A549 (cell line): Measurements from ENCODE around the gene OR52E1.

Experiments used
- CHD4 ChIP-seq: fragments of 200-600 bp; sonication (generic); IDR thresholded peaks from 2 replicates; pipeline ENCODE4 v1.6.1; 2016; ENCODE audit warnings: antibody characterized with exemption, mild to moderate bottlenecking, borderline replicate concordance
- CTCF ChIP-seq: fragments of >200 bp; sonication (Bioruptor Twin); formaldehyde crosslinking; IDR thresholded peaks from 3 replicates; pipeline ENCODE4 v1.5.1; 2016
- ESRRA ChIP-seq: fragments of 150-350 bp; IDR thresholded peaks from 2 replicates; pipeline ENCODE4 v1.6.1; 2014; ENCODE audit warnings: mild to moderate bottlenecking, low read length, borderline replicate concordance
- POLR2A ChIP-seq: IDR thresholded peaks from 2 replicates; pipeline ENCODE4 v1.6.1; 2012; ENCODE audit warnings: mild to moderate bottlenecking, low read length
- ZNF302 ChIP-seq: fragments of 250-450 bp; sonication (Bioruptor Pico); IDR thresholded peaks from 2 replicates; pipeline ENCODE4 v1.9.0; 2021; ENCODE audit warnings: inconsistent platforms, mild to moderate bottlenecking, moderate library complexity
- TF ChIP-seq, protein P1 (sequence below): IDR thresholded peaks from 2 replicates; pipeline ENCODE4 v1.6.1; 2012

DNA sequence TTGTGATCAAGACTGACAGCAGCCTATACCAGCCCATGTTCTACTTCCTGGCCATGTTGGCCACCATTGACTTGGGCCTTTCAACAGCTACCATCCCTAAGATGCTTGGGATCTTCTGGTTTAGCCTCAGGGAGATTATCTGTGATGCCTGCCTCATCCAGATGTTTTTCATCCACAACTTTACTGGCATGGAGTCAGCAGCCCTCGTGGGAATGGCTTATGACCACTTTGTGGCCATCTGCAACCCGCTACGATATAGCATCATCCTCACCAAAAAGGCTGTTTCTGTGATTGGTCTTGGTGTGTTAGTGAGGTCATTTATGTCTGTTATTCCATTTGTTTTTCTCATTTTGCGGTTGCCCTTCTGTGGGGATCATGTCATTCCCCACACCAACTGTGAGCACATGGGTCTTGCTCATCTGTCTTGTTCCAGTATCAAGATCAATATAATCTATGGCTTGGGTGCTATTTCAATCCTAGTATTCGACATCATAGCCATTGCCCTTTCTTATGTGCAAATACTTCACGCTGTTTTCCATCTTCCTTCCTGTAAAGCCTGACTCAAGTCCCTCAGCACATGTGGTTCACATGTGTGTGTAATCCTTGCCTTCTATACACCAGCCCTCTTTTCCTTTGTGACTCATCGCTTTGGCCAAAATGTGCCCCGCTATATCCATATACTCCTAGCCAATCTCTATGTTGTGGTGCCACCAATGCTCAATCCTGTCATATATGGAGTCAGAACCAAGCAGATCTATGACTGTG, 23.6 kb downstream of the OR52E1 start:
- TF ChIP-seq POLR2A (no peak), CHD4 (no peak), CTCF (no peak), ESRRA (no peak), ZNF302 (no peak)
- TF ChIP-seq, protein P1, sequence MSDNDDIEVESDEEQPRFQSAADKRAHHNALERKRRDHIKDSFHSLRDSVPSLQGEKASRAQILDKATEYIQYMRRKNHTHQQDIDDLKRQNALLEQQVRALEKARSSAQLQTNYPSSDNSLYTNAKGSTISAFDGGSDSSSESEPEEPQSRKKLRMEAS, result no peak
